GM19463 (cell line): Measurements from ENCODE around the gene RAX.
A peak's percentile ranks its signal among the peaks of the same experiment; 100 is the strongest.
"Not testable (repeated sequence)": the region's sequence is repeated elsewhere in the genome, so short reads cannot be mapped to it uniquely, and the experiment has no call there.

Experiments used
- ATAC-seq: cut with Tn5 transposase; IDR thresholded peaks from one replicate; pipeline ENCODE4 v1.9.1; 2021; ENCODE audit warnings: mild to moderate bottlenecking, moderate library complexity; ENCODE audit not compliant: unreplicated experiment

Gene RAX

GRCh38 chr18:59273759-59274532 lies 692 bp upstream of the RAX start:
- ATAC-seq: no peak

- ATAC-seq: no peak
Observed at GRCh38 chr18:59272221-59272888, 899 bp downstream of the RAX start.

- no peak for ATAC-seq
Observed at GRCh38 chr18:59271606-59272220, 1.5 kb downstream of the RAX start.

- no peak for ATAC-seq
Observed at GRCh38 chr18:59270689-59271257, 2.5 kb downstream of the RAX start.

- ATAC-seq: no peak
Observed at GRCh38 chr18:59269563-59270119, 3.6 kb downstream of the RAX start.

GRCh38 chr18:59268721-59269562 lies 4.3 kb downstream of the RAX start:
- ATAC-seq: peak; percentile 42

GRCh38 chr18:59268127-59268720 lies 5.0 kb downstream of the RAX start:
- no peak for ATAC-seq

GRCh38 chr18:59267503-59268126 lies 5.6 kb downstream of the RAX start:
- no peak for ATAC-seq

GRCh38 chr18:59266886-59267502 lies 6.3 kb downstream of the RAX start:
- ATAC-seq: no peak

- ATAC-seq: no peak
Observed at GRCh38 chr18:59266459-59266858, 6.8 kb downstream of the RAX start.

- no peak for ATAC-seq
Observed at GRCh38 chr18:59265974-59266369, 7.3 kb downstream of the RAX start.

- ATAC-seq: peak; percentile 58
Observed at GRCh38 chr18:59265246-59265973, 7.8 kb downstream of the RAX start.

- ATAC-seq: no peak
Observed at GRCh38 chr18:59264651-59265245, 8.5 kb downstream of the RAX start.

GRCh38 chr18:59264121-59264571 lies 9.1 kb downstream of the RAX start:
- ATAC-seq: no peak

GRCh38 chr18:59263661-59264060 lies 9.6 kb downstream of the RAX start:
- no peak for ATAC-seq

- not testable (repeated sequence) for ATAC-seq
Observed at GRCh38 chr18:59262243-59262642, 11.0 kb downstream of the RAX start.

- ATAC-seq: not testable (repeated sequence)
Observed at GRCh38 chr18:59261842-59262241, 11.4 kb downstream of the RAX start.

- ATAC-seq: not testable (repeated sequence)
Observed at GRCh38 chr18:59255491-59255890, 17.8 kb downstream of the RAX start.
